CD4-positive, alpha-beta T cell treated with Interleukin-2 at 100 ng/mL for 4 hours (primary cell): ENCODE results near the gene MTG1.

Source experiments
- DNase-seq: peaks from one replicate; pipeline ENCODE4 v3.0.0-alpha.2; 2020; ENCODE audit warnings: low spot score

Gene MTG1

GRCh38 chr10:133394064-133394663 is at the start of gene MTG1:
MTG1 (plus strand) TSS chr10:133394157; CDS start chr10:133394221, 64 bp downstream.
- DNase-seq: peak; percentile 93

DNA sequence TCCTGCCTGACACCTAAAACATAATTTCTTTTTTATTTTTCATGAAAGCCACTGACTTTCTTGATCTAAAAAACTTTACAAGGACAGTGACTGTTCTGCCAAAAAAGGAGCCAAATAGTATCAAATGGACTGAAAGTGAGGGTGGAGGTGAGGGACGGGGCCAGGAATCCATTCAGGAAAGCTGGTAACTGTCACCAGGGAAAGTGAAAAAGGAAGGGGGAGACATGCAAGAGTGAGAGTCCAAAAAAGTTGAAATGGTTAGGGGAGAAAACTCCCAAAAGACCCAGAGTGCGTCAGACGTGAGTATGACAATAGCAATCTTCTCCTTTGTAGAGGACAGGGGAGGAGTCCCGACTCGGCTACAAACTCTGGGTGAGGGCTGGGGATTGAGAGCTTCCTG is 49.7 kb upstream of the MTG1 start:
- DNase-seq: no peak

DNA sequence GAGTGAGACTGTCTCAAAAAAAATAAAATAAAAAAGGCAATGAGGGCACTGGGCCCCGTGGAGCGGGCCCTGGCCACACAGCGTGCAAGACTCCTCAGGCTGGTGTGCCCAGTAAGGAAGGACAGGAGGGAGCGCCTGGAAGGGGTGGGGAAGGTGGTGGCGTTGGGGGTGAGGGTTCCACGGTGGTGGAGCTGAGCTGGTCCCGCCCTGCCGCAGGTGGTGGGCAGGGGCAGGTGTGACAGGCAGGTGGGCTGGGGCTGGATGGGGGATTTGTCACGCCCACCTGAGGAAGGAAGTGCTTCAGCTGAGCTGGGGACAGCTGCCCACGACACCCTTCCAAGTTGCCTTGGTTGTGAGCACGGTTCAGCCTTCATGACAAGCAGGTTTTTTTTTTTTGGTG is 47.5 kb upstream of the MTG1 start:
- no peak for DNase-seq

DNA sequence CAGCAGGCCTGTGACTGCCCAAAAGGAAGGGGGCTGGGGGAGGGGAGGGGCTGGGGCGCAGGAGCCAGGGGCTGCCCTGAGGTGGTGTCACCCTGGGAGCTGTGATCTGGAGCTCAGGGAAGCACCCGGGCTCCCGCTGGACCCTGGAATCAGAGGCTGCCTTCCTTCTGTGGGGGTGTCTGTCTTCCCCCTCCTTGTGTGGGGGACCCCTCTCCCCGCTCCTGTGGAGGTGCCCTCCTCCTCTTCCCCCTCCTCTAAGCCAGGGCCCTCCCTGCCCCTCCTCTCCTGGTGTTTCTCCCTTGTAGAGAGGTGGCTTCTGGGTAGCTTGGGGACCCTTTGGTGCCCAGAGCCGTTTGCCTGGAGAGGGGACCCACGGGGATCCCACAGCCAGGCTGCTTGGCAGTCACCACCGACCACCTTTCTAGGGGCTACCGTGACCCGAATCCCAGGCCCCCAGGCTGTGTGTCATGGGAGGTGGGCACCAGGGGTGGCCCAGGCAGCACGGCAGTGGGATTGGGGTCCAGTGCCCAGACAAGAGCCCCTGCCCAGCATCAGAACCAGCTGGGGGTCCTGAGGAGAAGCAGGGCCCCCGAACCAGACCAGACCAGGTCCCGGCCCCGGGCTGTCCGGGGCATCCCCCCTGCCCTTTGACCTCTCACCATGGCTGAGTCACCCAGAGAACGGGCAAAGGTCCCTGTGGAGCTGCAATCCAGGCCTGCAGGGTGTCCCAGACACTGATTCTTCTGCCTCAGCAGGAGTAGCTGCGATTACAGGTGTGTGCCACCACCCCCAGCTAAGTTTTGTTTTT is 46.0 kb upstream of the MTG1 start:
- no peak for DNase-seq

DNA sequence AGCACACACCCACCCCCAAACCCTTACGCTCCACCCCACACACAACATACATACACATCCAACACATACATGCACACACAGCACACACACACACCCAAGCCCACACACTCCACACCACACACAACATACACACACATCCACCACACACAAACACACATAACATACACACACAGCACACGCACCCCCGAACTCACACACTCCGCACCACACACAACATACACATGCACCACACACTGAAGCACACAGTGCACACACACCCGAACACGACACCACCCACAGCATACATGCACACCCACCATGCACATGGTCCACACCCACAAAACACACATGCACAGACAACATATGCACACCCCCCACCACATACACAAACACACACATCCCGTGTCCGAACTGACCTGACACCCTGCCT is 44.8 kb upstream of the MTG1 start:
- no peak for DNase-seq

DNA sequence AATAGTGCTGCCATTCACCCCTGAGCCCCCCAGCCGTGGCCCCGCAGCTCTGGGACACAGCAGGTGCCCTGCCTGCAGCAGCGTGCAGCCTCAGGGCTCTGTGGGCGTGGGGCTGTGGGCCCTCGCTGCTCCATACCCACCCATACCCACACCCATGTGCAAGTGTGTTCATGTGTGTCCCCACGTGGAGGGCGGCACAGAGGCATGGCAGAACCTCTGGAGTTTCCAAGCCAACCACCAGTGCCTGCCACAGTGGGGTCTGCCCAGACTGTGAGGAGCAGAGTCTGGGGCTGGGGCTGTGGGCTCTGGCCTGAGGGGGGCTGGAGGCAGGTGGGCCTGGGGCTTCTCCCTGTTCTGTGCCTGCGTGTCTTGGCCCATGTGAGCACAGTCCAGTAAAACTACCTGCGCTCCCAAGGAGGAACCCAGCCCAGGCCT is 44.4 kb upstream of the MTG1 start:
- no peak for DNase-seq

DNA sequence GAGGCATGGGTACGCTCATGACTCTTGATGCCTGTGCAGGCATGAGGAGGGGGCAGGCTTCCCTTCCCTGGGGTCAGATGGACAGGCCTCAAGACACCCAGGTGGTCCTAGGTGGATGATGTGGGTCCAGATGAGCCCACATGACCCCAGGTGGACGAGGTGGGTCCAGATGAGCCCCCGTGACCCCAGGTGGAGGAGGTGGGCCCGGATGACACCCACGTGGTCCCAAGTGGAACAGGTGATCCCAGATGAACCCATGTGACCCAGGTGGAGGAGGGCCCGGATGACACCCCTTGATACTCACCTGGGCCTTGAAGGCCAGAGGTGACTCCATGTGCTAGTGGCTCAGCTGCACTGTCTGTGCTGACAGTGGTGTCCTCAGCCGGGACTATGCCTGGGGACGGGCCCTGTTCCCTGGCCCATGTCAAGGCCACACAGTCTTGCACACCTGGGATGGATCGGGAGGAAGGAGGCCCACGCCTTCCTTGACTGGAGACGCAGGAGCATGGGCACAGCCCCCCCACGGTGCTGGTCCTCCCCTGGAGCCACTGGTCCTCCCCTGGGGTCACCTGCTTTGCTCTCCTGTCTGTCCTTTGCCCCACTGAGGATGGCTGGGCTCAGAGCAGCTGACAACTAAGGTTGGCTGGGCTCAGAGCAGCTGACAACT is 43.5 kb upstream of the MTG1 start:
- no peak for DNase-seq

DNA sequence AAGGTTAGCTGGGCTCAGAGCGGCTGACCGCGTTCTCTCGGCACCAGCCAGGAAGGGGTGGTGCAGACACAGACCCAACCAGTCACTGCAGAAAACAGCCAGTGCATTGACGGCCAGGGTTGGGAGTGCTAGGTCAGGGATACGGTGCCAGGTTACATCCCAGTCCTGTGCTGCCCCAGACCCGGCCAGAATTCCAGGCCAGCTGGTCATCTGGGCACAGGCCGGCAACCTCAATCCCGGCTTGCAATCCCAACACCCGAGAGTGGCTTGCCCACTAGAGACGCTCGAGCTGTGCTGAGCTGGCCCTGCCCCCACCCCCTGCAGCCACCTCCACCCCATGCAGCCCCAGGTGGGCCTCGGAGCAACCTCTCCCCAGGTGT is 43.0 kb upstream of the MTG1 start:
- no peak for DNase-seq

DNA sequence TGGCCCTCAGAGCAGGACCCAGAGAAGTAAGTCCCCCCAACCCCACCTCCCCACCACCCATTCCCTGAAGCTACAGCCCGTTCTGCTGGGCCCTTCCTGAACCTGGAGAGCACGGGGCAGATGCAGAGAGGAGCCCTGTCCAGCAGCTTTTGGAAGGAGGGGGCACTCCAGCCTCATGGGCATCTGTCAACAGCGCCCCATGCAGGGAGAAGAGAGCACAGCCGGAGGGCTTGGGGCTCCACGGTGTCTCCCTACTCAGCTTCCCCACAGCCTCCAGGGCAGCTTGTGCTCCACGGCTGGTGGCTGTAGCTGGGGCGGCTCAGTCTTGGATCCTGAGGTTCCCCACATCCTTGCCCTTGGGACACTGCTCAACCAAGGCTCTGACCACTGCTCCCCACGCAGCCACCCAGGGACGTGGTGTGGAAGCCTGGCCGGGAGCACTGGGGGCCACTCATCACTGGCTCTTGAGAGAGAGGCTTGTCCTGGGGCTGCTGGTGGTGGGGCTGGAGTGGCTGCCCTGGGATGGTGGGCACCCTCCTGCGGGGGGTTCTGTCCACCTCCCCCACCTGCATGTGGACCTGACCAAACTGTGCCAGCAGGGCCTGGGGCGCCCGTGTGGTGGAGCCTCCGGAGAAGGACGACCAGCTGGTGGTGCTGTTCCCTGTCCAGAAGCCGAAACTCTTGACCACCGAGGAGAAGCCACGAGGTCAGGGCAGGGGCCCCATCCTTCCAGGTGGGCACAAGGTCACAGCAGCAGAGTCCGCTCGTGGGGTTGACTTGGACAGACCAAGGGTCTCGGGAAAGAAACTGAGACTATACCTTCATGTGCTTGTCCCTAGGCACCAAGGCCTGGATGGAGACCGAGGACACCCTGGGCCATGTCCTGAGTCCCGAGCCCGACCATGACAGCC is 42.3 kb upstream of the MTG1 start:
- no peak for DNase-seq

DNA sequence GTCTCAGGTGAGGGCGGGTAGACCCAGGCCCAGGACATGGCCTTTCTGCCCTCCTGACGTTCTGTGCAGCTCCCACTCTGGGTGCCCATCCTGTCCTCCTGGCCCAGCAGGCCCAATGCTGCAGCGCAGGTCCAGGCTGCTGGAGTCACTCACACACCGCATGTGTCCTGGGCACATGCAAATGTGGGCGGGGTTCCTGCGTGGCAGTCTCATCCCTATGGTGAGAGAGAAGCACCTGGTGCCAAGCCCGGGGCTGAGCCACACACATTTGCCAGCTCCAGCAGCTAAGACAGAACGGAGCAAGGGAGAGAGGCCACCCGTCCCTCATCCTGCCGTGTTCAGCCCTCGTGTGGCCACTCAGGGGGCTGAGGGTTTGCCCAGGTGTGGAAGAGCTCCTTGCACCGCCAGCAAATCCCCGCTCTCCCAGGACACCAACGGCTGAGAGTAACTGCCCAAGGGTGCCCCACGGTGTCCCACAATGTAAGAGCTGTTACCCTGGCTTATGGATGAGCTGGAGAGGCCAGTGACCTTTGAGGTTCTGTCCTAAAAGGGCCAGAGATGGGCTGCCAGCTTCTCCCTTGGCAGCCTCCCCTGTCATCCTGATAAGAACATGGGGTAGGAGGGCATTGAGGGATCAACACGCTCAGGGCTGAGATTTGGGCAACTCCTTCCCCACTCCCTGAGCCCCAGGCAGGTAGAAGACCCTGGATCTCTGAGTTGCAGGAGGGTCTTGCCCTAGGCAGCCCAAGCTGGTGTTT is 40.6 kb upstream of the MTG1 start:
- DNase-seq: no peak

DNA sequence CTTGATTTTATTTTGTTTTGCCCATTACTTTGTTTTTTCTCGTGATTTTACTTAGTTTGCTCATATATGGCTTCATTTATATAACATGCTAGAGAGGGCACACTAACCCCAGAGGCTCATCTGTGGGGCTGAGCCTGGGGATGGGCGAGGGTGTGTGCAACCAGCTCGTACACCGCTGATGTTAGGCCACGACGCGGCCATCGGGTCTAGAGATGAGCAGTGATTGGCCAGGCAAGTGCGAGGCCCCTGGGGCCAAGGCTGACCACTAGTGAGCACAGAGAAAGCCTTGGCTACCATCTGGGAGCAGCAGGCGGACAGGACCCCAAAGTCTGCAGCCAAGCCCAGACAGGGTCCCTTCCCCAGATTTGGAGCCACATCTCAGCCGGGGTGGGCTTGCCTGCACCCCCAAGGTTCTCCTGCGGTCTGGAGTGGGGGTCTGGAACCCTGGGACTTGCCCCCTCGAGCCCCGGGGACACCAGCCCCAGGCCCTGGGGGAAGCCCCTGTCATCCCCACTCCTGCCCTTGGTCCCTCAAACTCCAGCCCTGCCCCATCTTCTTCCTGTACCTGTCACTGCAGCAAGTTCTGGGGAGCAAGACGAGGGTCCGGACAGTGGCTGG is 39.9 kb upstream of the MTG1 start:
- DNase-seq: no peak

DNA sequence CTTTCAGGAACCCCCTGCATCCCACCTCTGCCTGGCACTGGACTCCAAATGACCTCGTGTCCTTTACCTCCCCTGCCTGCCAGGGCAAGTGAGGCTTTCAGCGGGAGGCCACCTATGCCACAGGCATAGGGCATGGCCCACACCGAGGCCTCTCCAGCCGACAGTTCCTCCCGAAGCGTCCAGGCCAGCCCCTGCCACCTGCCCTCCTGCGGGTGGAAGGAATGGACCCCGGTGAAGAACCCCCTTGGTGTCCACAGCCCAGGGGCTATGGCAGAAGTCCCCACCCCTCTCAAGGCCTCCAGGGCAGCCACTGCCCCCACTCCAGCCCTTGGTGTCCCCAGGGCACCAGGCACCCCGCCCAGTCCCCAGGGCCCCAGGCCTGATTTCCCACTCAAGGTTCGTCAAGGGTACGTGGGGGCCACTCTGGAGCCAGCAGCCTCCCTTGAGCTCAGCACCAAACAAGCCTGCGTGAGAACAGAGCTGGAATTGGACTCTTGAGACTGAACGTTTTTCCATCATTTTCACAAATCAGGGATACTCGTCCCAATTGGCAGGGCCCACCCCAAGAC is 39.2 kb upstream of the MTG1 start:
- DNase-seq: no peak

DNA sequence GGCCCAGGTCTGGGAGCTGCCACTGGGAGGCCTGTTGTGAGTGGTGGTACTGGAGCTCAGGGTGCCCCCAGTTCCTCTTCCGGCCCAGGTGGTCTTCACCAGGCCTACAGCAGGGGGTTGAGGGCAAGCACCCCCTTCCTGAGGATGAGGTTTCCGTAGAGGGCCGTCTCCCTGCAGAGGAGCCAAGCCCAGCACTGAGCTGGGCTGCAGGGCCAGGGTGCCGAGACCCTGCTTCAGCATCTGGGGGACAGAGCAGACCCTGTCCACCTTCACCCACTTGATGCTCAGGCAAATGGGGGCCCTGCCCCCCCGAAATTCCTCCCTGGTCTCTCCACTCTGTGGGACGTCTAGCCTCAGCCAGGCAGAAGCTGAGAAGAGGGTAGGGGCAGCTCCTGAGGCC is 38.7 kb upstream of the MTG1 start:
- DNase-seq: no peak

- no peak for DNase-seq
These were observed 38.0 kb upstream of the MTG1 start for GRCh38 chr10:133355991-133356390.

DNA sequence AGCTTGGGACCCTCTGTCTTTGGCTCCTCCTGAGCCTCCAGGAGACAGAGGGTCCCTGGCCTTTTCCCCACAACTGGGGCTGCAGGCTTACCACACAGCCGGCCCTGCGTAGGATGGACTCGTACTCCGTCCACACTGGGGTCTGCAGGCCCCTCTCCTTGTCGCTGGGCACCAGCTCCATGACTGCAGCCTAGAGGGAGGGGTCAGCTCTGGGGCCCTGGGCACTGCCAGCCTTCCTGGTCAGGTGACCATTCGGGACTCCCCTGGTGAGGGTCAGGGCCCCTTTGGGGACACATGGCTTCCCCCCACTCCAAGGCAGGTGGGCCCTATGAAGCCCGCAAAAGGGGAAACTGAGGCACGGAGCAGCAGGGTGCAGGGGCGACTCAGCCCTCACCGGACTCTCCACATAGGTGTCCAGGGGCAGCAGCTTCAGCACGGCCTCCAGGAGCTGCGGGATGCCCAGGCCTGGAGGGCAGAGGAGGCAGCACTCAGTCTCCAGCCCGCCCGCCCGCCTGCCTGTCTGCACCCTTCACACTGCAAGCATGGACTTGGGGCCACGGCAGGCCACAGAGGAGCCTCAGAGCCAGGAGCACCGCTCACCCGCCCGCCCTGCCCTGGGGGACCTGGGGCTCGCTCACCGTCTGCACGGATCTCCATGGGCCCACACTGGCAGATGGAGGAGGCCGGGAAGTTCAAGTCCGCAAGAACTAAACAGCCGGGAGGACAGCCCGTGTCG is 37.2 kb upstream of the MTG1 start:
- DNase-seq: no peak

DNA sequence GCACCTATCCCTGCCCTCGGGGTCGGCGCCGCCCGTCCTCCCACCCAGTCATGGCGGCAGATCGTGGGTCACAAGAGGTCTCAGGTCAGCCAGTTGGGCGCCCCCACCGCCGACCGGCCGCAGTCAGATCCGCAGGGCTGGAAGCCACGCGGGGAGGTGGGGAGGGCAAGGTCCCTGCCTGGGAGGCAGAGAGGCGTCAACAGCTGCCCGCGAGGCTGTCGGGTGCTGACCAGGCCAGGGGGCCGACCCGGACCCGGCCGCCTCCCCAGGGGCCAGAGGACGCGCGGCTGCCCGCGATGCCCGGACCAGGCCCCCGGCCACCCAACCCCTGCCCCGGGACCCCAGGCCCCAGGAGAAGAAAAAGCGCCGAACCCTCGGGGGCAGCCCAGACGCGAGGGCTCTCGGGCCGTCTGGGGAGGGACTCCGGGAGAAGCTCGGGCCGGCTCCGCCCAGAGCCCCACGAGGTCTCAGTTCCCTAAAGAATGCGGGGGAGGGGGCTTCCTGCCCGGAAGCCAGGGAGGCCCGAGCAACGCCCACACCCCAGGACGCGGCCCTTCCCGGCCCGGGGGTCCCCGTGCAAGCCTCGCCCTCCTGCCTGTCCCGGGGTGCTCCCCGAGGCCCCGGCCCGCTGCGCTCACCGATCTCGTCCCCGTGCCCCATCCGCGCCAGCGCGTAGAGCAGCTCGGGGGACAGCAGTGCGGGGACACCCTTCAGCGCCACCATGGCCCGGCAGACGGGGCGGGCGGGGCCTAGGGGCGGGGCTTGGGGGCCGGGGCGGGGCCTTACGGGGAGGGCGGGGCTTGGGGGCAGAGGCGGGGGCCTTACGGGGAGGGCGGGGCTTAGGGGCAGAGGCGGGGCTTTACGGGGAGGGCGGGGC is 36.4 kb upstream of the MTG1 start, which contains the start of gene FUOM:
FUOM (minus strand) TSS at position 735 of the 877 bp plus-strand sequence; CDS start at position 723, 12 bp downstream.
- peak; percentile 65 for DNase-seq

GRCh38 chr10:133358162-133358924 is 35.6 kb upstream of the MTG1 start:
- no peak for DNase-seq

DNA sequence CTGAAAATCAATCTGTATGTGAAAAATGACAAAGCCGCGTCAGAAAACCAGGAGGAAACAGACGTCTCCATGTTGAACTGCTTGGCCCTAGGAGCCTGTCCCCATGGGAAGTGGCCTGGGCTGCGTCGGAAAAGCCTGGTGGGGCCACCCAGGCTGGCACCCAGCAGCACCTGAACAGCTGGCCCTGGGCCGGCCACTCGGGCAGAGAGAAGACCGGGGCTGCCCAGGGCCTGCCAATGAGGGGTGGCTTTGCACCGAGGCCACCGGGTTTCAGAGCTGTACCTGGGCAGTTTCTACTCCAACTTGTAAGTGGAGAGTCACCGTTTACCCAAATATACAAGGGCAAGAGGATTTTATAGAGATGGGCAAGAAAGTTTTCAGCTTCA is 35.0 kb upstream of the MTG1 start:
- DNase-seq: no peak
